ENCODE results near the gene CYB561A3.

Gene CYB561A3

DNA sequence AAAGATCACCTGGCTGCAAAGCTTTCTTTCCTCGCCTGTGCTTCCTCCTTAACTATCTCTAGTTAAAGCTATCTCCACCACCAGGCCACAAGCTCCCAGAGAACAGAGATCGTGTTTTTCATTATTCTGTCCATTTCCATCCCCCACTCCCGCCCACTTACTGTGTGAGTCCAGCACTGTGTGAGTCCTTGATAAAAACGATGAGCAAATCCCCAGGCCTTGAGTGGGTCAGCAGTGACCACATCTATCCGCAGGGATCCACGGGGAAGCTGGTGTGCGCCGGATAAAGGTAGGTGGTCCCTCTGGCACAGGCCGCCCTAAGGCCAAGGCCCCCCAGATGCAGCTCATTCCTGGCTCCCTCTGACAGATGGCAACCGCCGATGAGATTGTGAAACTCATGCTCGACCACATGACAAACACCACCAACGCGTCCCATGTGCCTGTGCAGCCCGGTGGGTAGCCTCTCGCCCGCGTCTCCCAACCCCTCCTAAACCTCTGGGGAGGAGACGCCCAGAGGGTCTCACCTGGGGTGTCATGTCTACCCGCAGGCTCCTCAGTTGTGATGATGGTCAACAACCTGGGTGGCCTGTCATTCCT lies 19.4 kb downstream of the CYB561A3 start:
- no peak for DNase-seq

DNA sequence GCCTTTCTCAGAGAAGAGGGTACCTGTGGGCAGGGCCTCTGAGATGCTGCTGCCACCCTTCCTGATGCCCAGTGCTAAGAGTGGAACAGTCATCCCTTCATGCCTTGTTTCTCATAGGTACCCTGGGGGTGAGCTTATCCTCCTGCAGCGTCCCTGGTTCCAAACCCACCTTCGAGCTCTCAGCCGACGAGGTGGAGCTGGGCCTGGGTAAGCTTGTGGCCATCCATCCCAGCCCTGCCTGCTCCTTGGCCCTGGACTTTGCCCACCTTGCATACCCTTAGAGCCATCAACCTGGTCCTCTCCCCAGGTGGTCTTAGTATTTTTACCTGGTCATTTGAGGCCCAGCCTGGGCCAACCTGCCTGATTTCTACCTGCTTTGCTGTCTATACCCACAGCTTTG lies 20.0 kb downstream of the CYB561A3 start:
- DNase-seq, result no peak

DNA sequence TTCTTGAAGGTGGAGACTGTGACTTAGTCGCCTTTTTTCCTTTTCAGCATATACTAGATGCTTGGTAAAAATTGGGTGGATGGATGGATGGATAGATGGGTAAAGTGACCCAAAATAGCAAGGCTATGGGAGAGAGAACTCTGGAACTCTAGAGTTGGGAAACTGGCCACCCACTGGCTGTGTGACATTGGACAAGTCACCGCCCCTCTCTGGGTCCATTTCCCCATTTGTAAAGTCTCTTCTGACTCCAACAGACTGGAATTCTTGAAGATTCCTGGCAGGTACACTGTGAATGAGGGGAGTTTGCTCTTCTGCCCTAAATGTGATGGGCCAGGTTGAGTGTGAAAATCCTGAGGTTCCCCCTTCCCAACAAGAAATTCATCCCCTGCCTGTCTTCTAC lies 20.7 kb downstream of the CYB561A3 start:
- no peak for DNase-seq

DNA sequence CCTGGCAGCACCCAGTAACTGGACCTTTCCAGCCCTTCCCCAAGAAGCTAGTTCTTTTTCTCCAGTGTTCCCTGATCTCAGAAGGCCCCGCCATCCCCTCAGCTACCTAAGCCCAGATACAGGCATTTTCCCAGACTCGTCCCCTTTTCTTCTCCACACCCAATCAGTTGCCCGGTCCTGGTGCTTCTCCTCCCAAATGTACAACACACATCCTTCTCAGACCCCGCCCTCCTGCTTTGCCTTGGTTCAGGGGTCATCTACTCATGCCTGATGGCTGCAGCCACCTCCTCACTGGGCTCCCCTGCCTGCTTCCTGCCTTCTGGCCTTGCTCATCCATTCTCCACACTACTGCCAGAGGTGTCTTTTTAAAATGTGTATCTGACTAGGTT lies 22.2 kb downstream of the CYB561A3 start:
- no peak for DNase-seq

DNA sequence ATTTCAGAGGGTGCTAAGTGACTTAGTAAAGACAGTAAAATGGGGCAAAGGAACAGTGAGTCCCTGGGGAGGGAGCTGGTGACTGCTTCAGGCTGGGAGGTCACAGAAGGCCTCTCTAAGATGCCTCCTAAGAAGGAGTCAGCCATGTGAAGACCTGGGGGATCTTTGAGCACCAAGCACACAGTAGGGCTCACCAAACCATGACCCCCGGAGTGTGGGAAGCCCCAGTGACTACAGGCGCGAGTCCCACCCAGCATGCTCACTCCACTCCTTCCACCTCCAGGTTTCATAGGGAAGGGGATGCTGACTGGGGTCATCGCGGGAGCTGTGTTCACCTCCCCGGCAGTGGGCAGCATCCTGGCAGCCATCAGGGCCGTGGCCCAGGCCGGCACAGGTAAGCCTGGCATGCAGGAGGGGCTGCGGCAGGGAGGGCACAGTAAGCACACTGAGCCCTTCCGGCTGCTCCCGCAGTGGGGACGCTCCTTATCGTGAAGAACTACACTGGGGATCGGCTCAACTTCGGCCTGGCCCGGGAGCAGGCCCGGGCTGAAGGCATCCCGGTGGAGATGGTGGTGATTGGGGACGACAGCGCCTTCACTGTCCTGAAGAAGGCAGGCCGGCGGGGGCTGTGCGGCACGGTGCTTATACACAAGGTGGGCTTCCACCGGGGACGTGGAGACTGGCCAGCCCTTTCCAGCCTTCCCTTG lies 22.7 kb downstream of the CYB561A3 start:
- DNase-seq, result no peak

DNA sequence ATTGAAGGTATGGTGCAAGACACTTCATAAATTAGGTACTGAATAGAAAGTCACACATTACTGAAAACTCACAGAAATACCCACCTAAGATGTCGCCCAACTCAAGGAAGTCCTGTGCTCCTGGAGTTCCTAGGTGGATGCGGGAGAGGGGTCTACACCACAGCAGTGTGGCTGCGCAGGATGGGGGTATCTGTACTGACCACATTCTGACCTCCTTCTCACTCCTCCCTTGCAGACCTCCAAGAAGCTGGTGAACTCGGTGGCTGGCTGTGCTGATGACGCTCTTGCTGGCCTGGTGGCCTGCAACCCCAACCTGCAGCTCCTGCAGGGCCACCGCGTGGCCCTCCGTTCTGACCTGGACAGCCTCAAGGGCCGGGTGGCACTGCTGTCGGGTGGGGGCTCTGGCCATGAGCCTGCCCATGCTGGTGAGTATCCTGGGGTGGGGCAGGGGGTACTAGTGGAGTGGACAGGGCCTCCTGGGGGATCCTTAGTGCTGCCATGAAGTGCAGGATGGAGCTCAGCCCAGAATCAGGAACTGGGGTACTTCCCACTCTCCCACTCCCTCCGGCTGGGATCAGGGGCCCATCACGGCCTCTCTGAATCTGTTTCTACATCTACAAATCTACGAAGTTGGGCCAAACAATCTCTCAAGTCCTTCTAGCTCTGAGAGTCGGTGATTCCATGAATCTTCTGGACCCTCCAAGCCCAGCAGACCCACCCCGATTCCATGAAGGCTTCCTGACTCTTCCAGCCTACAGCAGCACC lies 23.8 kb downstream of the CYB561A3 start:
- no peak for DNase-seq

DNA sequence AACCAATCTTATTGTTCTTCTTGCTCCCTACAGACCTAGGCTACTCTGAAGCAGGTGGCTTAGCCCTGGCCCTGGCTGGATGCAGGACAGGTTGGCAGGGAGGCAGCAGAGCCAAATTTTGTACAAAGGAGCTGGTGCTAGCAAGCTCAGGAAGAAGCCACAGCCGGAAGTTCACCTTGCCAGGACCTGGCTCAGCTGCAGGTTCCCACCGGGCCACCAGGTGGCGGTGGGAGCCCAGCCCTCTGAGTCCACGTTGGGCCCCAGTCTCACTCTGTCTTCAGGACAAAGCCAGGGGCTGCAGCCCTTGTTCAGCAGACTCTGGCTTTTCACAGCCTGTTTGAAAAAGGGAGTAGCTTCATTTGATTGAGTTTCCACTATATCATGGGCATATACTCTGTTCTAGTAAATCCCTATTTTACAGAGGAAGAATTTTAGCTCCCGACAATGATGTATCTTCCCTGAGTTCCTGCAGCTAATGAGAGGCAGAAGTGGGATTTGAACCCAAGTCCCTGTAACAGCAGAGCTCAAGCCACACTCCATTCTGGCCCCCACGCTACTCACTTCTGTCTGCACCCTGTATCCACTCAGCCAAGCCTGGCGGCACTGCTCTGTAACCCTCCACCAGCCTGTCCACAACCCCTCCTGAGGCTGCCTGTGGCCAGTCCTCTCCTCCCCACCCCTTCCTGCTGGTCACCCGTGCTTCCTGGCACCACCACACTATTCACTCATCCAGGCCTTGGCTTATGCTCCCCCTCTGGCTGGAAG lies 25.3 kb downstream of the CYB561A3 start:
- DNase-seq, result peak; percentile 95

DNA sequence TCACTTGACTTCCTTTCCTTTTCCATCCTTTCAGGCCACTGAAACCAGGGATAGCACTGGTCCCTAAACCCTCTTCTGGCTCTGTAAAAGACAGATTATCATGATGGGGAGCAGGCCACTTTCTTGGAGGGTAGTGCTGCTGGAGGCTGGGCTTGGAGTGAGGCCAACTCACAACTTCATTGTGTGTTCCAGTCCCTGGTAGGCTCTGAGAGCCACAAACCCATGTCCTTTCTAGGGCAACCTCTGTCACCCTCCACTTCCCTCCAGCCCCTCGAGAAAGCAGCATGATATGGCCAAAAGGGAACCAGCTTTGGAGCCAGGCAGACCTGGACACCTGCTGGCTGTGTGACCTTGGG lies 26.3 kb downstream of the CYB561A3 start:
- no peak for DNase-seq

DNA sequence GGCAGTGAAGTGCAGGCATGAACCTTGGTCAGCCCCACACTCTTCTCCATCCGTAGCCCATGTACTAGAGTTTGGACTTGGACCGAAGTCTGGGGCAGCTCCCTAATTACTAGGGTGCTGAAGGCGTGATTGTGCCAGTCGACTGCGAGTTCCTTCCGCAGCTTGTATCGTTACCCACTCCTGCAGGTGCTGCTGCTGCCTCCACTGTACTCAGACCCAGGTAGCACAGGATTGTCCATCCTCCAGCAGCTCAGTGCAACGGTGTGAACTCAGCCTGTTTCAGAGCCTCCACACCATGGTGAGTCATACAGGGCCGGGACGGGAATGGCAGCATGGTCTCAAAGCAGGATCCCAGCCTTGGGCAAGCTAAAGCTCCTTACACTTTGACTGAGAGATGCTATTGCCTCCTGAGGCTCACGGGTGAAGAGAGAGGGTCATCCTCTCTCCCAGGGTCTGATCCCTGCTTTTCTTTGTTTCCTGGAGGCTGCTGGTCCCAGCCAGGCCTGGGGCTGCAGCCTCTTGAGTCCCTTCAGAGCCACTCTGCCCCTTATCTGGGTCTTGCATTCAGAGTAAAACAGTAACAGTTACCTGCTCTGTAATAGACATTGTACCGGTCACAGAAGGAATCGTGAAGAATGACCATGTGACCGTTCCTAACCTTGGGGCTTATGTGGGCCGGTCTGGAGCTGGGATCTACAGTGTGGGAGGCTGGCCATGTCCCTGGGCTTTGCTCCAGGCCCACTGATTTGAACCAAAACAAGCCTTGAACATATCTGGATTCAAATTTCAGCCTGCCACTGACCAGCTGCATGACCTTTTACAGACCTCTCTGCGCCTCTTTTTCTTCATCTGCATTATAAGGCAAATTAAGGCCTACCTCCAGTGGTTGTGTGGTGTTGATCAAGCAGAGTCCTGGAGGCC lies 27.0 kb downstream of the CYB561A3 start:
- DNase-seq, result no peak

DNA sequence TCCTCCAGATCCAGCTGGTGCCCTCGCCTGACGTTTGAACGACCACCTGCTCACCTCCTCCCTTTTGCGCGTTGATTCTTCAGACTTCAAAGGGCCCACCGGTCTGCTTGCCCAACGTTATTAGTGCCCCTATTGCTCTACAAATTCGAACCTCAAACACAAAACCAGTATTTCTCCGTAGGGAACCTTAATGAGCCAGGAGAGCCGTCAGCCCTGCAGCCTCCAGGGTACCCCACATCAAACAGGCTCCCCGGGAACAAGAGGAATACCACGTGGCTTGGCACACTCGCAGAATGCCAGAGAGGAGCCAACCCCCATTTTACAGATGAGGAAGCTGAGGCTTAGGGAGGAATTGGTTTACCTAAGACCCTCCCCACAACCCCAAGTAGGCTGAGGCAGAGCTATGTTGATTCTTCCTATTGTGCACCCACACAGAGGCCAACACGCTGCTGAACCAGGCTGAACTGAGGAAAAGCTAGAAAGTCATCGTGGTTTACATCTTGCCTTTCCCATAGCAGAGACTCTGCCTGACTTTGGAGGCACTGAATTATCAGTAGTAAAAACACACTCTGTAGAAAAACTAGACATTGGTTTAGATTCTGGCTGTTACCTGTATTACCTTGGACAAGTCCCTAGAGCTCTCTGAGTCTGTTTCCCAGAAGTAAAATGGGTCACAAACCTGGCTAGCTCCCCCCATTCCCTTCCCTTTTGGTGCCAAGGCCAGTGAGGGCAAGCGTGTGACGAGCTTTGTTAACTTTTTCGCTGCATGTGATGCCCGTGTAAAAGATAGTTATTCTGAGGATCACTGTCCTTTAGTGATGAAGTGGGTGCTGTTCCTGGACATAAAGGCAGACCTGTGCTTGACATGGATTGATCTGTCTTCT lies 27.9 kb downstream of the CYB561A3 start:
- peak; percentile 46 for DNase-seq

DNA sequence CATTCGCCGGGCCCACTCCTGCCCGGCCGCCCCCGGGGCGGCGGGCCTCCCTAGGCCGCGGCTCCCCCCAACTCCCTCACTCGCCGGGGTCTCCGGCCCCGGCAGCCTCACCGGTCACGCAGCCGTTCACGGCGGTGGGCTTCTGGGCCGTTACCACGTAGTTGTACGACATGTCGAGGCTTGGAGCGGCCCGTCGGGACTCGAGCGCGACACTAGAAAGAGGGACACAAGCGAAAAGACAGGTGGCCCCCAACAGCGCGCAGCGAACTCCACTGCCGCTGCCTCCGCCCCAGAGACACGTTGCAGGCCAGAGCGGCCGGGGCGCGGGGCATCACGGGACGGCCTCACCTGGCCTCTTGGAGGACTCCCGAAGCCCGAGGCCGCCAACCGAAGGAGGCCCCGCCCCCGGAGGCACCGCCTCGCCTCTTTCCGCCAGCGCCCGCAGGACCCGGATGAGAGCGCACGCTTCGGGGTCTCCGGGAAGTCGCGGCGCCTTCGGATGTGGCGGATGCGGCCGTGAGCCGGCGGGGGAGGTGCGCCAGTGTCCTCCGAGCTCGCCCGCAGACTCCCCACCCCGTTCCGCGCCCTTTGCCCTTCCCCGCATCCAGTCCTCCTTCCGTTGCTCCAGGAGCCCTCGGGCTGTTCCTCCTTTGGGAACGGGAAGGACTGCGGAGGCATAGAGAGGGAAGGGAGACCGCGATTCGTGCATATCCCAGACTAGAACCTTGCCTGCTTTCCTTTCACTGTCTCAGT lies 28.7 kb downstream of the CYB561A3 start, which contains the start of the genes DDB1 and TKFC:
TSS of gene DDB1 (minus strand) at position 309 of the 753 bp plus-strand sequence. CDS start at position 172, 137 bp downstream.
TSS of gene TKFC (plus strand) at position 432 of the 753 bp plus-strand sequence. CDS start 1,501 bp downstream, outside the sequence.
- peak; percentile 99 for DNase-seq

DNA sequence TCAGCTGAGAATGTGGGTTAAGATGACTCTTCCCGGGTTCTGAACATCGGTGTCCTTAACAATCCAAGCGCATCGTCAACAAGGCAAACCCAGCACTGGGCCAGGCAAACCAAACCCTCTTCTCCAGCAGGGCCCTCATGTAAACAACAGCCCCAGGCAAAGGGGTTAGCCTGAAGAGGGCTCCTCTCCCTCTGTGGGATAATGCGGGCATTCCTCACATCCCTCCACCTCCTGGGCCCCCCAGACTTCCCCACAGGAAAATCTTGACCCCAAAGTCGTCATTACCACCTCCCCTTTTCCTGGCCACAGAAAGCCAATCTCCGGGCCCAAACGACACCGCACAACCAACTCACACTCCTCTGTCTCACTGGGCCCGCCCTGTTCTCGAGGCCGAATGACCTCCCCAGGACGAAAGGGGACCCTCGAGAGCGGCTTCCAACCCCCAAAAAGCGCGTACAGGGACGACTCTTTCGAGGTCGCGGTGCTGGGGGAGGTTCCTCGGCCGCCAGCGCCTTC lies 29.3 kb downstream of the CYB561A3 start:
- DNase-seq, result no peak

DNA sequence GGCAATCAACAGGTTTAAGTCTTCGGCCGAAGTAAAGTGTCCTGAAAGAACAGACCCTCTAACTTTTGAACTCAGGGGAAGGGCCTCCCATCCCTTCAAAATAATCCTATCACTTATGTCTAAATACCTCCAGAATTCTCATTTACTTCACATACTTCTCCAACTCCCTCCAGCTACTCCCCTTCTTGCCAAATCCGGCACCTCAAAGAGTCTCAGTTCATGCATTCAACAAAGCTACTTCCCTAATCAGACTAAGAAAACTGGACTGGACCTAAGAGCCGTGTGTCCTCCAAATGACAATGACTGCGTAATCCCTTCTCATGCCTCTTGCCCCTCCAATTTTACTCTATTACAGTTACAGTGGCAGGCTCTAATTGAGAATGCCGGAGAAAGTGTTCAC lies 30.0 kb downstream of the CYB561A3 start:
- no peak for DNase-seq

DNA sequence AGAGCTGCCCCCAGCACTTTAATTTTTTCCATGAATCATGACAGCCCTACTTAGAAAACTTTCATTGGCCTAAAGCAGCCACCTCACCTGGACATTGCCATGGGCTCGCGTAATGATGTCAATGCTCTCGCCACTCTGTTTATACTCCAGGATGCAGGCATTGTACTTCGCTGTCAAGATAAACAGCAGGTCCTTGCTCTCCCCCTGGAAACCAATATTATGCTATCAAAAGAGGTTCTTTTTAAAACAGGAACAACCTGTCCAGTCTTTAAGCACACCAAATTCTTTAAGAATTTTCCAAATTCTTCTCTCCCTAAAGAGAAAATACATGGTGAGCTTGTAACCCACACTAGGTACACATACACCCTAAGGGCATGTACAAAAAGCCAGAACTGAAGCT lies 31.8 kb downstream of the CYB561A3 start:
- DNase-seq, result no peak

DNA sequence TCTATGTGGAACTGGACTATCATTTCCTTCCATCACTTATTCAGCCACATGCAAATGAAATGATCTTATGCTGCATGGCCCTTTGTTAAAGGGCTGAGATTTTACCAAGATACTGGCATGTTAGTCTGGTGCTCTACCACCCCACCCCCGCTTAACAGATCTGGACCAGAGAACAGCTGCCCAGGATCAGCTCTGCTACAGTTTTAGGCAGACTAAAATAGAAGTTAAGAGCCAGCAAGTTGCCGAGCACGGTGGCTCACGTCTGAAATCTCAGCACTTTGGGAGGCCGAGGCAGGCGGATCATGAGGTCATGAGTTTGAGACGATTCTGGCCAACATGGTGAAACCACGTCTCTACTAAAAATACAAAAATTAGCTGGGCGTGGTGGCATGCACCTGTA lies 33.3 kb downstream of the CYB561A3 start:
- DNase-seq, result no peak

DNA sequence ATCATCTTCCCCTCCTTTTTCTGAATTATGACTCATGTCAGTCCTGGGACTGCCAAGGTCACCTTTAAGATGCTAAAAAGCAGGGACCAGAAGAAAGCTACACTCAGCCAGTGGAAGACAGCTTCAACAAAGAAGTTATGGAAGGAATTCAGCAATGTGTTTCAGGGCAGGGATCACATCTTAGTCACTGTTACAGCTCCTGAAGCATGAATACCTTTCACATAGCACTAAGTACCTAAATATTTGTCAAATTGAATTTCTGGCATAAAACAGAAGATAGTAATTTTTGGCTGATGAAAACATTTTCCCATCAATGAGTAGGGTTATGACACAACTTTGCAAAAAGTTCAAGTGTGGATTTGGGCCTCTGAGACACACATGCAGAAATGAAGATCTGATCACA lies 34.0 kb downstream of the CYB561A3 start:
- no peak for DNase-seq

DNA sequence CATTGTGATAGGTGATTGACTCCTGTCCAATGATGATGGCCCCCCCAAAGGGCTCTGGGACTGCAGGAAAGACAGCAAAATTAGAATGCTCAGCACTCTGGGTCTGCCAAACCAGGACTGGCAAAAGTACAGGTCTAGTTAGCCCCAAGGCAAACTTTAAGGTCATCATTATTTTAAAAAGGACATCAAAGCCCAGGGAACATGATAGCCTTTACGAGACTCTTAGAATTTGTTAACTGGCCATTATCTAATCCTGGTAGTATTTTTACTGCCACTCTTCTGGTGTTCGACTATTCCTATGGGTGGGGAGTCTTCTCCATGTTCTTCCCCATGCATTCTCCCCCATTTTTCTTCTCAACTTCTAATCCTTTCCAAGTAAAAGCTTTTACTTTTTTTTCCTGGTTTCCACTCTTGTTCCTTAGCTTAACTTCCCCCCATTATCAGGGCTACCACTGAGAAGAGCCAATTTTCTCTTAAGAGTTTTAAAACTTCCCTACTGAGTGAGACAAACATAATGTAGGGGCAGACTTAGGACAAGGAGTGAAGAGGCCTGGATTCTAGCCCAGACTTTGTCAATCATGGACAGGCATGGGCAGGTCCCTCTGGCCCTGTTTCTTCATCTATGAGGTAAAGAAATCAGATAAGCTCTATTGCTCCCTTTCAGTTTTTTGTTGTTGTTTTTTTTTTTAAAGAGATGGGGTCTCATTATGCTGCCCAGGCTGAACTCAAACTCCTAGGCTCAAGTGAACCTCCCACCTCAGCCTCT lies 35.9 kb downstream of the CYB561A3 start:
- no peak for DNase-seq

DNA sequence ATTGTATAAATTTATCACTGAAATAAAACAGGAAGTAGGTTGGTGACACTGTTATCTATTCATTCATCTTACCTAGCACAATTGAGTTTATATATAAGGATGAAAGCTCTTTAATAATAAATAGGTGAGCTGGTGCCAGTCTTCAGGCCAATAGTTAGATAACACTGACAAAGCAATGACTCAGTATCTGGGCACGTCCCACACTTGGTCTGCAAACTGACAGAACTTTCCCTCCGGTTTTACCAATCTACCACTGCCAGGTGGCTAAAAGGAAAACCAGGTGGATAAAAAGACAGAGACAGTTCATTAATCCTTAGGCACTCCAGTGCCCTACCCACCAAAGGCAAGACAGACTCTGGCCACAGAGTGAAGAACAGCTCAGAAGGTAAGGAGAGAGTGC lies 46.4 kb downstream of the CYB561A3 start:
- no peak for DNase-seq

DNA sequence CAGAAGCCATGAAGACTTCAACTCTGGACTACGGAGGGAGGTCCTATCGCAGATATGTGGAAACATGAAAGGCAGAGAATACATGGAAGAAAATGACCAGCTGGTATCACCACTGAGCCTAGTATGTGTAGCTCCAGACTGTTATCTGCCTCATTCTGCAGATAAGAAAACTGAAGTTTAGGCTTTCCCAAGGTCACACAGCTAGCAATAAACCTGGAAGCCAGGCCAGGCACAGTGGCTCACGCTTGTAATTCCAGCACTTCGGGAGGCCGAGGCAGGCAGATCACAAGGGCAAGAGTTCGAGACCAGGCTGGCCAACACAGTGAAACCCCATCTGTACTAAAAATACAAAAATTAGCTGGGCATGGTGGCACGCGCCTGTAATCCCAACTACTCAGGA lies 50.9 kb downstream of the CYB561A3 start:
- no peak for DNase-seq
